Peyer's patch (tissue), 4 donors: ENCODE data around the gene EPHB2. TPM values are rescaled to one million over a fixed set of nuclear protein-coding genes. Genes with fewer than 3 reads are reported as not detected.

Experiments used
- DNase-seq, 3 donors: peaks; one replicate each; pipeline ENCODE4 v3.0.0-alpha.2; 2017 to 2019
- H3K27ac ChIP-seq, 4 donors: fragments of 200-600 bp; sonication (generic); one replicate each; pipeline ENCODE4 v1.5.1; 2016 to 2019
- H3K27me3 ChIP-seq, 2 donors: fragments of 200-600 bp; sonication (generic); one replicate each; pipeline ENCODE4 v1.5.1; 2019
- H3K36me3 ChIP-seq, 3 donors: fragments of 200-600 bp; sonication (generic); one replicate each; pipeline ENCODE4 v1.5.1; 2016 to 2019
- H3K4me1 ChIP-seq, 4 donors: fragments of 200-600 bp; sonication (generic); one replicate each; pipeline ENCODE4 v1.5.1; 2016 to 2019
- H3K4me3 ChIP-seq, 4 donors: fragments of 200-600 bp; sonication (generic); 1 replicate in 3 of 4; 2 replicates in 1 of 4; pipeline ENCODE4 v1.5.1; 2016 to 2019; ENCODE audit warnings: mild to moderate bottlenecking in 1 of 4
- H3K9me3 ChIP-seq, 4 donors: fragments of 200-600 bp; sonication (generic); one replicate each; pipeline ENCODE4 v1.5.1; 2016 to 2019; ENCODE audit warnings: mild to moderate bottlenecking in 1 of 4
- POLR2A ChIP-seq, 2 donors: fragments of 450-650 bp; IDR thresholded peaks; one replicate each; pipeline ENCODE4 v1.5.1; 2017; ENCODE audit warnings: antibody characterized with exemption in 2 of 2, mild to moderate bottlenecking in 2 of 2, moderate library complexity in 2 of 2
- total RNA-seq, 4 donors: library from RNA; depleted of rRNA; stranded (reverse); fragments of >200 nt; gene quantifications; one replicate each; pipeline ENCODE4 v1.1.0, GENCODE V29; 2016
- TF ChIP-seq, protein P1 (sequence below), 6 experiments: fragments of 450-650 bp in 4 of 6; fragments of 200-600 bp in 2 of 6; sonication (generic) in 1 of 6; IDR thresholded peaks; one replicate each; pipeline ENCODE4 v1.5.1; 2017 to 2019; ENCODE audit warnings: antibody characterized with exemption in 6 of 6, mild to moderate bottlenecking in 3 of 6, moderate library complexity in 1 of 6

Gene EPHB2
- total RNA-seq, 4 donors from 2014 or later = 24.5 to 71.0 (median 53.9) TPM

DNA sequence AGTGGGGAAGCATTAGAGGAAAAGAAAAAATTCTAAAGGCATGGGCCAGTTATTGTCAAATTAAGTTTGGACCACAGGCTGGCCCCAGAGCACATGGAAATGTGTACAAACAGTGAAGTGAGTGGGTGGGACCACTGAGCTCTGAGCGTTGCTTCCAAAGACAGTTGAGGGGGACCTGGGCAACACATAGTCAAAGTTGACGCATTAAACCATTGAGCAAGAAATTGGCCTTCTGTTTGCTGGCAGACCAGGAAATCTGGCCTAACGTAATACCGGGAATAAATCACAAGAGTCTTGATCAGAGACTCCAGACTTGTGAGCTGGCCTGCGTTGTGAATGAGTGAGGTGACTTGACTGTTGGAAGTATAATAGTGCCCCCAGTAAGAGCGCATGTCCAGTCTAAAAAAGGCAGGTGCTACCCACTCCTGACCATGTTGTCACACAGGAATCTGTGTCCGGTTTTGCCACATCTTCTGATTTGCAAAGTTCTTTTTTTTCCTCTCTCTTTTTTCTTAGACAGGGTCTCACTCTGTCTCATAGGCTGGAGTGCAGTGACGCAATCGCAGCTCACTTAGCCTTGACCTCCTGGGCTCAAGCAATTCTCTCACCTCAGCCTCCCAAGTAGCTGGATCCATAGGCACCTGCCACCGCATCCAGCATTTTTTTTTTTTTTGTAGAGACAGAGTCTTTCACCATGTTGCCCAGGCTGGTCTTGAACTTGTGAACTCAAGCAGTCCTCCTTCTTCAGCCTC lies 10.7 kb downstream of the EPHB2 start:
- TF ChIP-seq, protein P1, sequence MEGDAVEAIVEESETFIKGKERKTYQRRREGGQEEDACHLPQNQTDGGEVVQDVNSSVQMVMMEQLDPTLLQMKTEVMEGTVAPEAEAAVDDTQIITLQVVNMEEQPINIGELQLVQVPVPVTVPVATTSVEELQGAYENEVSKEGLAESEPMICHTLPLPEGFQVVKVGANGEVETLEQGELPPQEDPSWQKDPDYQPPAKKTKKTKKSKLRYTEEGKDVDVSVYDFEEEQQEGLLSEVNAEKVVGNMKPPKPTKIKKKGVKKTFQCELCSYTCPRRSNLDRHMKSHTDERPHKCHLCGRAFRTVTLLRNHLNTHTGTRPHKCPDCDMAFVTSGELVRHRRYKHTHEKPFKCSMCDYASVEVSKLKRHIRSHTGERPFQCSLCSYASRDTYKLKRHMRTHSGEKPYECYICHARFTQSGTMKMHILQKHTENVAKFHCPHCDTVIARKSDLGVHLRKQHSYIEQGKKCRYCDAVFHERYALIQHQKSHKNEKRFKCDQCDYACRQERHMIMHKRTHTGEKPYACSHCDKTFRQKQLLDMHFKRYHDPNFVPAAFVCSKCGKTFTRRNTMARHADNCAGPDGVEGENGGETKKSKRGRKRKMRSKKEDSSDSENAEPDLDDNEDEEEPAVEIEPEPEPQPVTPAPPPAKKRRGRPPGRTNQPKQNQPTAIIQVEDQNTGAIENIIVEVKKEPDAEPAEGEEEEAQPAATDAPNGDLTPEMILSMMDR (IDR thresholded peaks at IDR 0.05) = no peak
- TF ChIP-seq POLR2A (IDR thresholded peaks at IDR 0.05) = no peak
- Histone ChIP-seq H3K9me3 (no peaks in the 10 kb centered on the region), H3K36me3 (no peaks in the 10 kb centered on the region), H3K27ac (no peak overlapping the region), H3K27me3 (no peaks in the 10 kb centered on the region), H3K4me3 (no peak overlapping the region), H3K4me1 (peaks cover 0 to 14% (median 0%) of the 10 kb centered on the region in 4 donors)
- DNase-seq = no peak

DNA sequence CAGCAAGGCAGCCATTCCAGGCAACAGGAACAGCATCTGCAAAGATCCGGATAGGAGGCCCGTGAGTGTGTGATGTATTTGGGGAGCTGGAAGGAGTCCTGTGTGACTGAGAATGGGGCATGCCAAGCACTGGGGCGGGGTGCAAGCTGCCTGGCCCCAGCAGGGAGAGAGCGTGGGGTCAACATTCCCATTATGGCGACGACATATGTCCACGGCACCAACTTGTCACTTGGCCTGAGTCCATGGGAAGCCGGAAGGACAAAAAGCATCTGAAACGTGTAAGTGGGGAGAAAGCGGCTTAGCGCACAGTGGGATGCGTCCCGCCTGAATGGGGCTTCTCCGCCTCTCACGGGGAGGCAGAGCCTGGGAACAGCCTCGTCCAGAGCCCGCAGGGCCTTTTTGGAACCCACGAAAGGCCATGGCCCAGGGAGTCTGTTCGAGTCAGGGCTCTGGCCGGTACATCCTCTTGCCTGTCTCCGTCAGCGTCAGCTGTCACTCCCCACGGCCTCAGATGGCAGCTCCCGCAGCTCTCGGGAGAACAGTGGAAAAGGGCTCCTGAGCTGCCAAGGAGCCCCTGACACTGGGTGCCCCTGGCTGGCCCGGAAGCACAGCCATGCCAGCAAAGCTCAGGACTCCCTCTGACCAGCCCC lies 12.4 kb downstream of the EPHB2 start:
- H3K4me3 ChIP-seq = no peak overlapping the region
- H3K27me3 ChIP-seq = no peaks in the 10 kb centered on the region
- TF ChIP-seq, protein P1 (IDR thresholded peaks at IDR 0.05) = no peak
- no peak for TF ChIP-seq POLR2A (IDR thresholded peaks at IDR 0.05)
- H3K36me3 ChIP-seq = no peaks in the 10 kb centered on the region
- H3K9me3 ChIP-seq = no peaks in the 10 kb centered on the region
- no peaks in the 10 kb centered on the region for H3K4me1 ChIP-seq
- DNase-seq = peak in 1 of 3 donors; percentile 48
- no peak overlapping the region for H3K27ac ChIP-seq

- Histone ChIP-seq H3K9me3 (no peaks in the 10 kb centered on the region), H3K36me3 (no peaks in the 10 kb centered on the region), H3K27ac (no peak overlapping the region), H3K4me1 (no peaks in the 10 kb centered on the region), H3K27me3 (no peaks in the 10 kb centered on the region), H3K4me3 (no peak overlapping the region)
- no peak for DNase-seq
- TF ChIP-seq POLR2A (IDR thresholded peaks at IDR 0.05) = no peak
- TF ChIP-seq, protein P1 (IDR thresholded peaks at IDR 0.05) = no peak
Measured at GRCh38 chr1:22727873-22728272, 17.2 kb downstream of the EPHB2 start.

DNA sequence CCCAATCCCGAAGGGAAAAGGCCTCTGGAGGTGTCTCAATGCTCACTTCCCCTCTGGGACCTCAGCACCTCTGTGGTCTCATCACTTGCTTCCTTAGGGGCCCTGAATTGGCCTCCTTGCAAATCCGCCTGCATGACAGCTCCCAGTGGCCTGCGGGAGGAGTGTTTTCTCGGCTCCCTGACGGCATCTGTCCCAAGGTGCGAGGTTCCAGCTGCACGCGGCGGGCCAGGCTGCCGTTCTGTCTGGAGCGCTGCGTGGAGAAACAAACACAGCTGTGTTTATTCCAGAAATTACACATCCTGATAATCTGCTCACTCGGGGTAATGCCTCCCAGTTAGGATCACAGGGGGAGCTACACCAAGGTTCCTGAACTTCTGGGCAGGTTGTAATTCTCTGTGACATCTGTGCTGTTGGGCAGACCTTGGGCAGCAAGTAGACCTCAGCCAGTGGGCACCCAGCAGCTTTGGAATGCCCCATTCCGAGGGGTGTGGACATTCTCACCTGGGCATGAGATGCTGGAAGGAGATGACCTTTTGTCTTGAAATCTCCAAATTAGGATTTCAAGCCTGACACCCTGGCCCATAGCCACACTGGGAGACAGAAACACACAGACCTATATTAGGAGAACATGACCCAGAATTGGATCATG lies 18.2 kb downstream of the EPHB2 start:
- Histone ChIP-seq H3K27me3 (no peaks in the 10 kb centered on the region), H3K4me1 (no peaks in the 10 kb centered on the region), H3K27ac (no peak overlapping the region), H3K9me3 (no peaks in the 10 kb centered on the region), H3K4me3 (no peak overlapping the region), H3K36me3 (no peaks in the 10 kb centered on the region)
- no peak for DNase-seq
- no peak for TF ChIP-seq POLR2A (IDR thresholded peaks at IDR 0.05)
- TF ChIP-seq, protein P1 (IDR thresholded peaks at IDR 0.05) = peak in 1 of 6 experiments; percentile 9

GRCh38 chr1:22729400-22729773 lies 18.7 kb downstream of the EPHB2 start:
- Histone ChIP-seq H3K4me3 (no peak overlapping the region), H3K36me3 (no peaks in the 10 kb centered on the region), H3K27me3 (no peaks in the 10 kb centered on the region), H3K27ac (no peak overlapping the region), H3K9me3 (no peaks in the 10 kb centered on the region), H3K4me1 (no peaks in the 10 kb centered on the region)
- DNase-seq = no peak
- TF ChIP-seq, protein P1 (IDR thresholded peaks at IDR 0.05) = no peak
- TF ChIP-seq POLR2A (IDR thresholded peaks at IDR 0.05) = no peak
